SK-N-SH treated with all-trans-retinoic acid at 6 μM for 48 hours (cell line): ENCODE data around the gene ECHS1.

Experiments
- ATAC-seq: fragments of 200-7000 bp; cut with Tn5 transposase; 3 replicates; pipeline ENCODE4 v1.9.1; 2020; ENCODE audit warnings: mild to moderate bottlenecking, moderate library complexity
- ARNTL ChIP-seq: fragments of 450-650 bp; formaldehyde crosslinking; IDR thresholded peaks from 2 replicates; pipeline ENCODE4 v1.5.0; 2020; ENCODE audit warnings: low read depth, mild to moderate bottlenecking, moderate library complexity, borderline replicate concordance
- BACH2 ChIP-seq: fragments of 250-450 bp; sonication (Bioruptor Pico); IDR thresholded peaks from 2 replicates; pipeline ENCODE4 v1.9.0; 2021; ENCODE audit warnings: mild to moderate bottlenecking, borderline replicate concordance
- CSDC2 ChIP-seq: fragments of 250-450 bp; sonication (Bioruptor Pico); IDR thresholded peaks from 2 replicates; pipeline ENCODE4 v1.5.0; 2020; ENCODE audit warnings: mild to moderate bottlenecking, moderate library complexity
- ESRRG ChIP-seq: fragments of 250-450 bp; sonication (Bioruptor Pico); IDR thresholded peaks from 2 replicates; pipeline ENCODE4 v1.6.1; 2021; ENCODE audit warnings: mild to moderate bottlenecking
- ISL1 ChIP-seq: fragments of 250-450 bp; sonication (Bioruptor Pico); IDR thresholded peaks from 2 replicates; pipeline ENCODE4 v2.1.2; 2022; ENCODE audit warnings: mild to moderate bottlenecking, moderate library complexity
- PPARA ChIP-seq: fragments of 250-450 bp; sonication (Bioruptor Pico); IDR thresholded peaks from 2 replicates; pipeline ENCODE4 v1.5.0; 2020; ENCODE audit warnings: mild to moderate bottlenecking, borderline replicate concordance
- RARB ChIP-seq: fragments of 250-450 bp; sonication (Bioruptor Pico); IDR thresholded peaks from 2 replicates; pipeline ENCODE4 v1.8.0; 2021; ENCODE audit warnings: mild to moderate bottlenecking, moderate library complexity
- SNAI2 ChIP-seq: fragments of 250-450 bp; sonication (Bioruptor Pico); IDR thresholded peaks from 2 replicates; pipeline ENCODE4 v1.5.0; 2020; ENCODE audit warnings: mild to moderate bottlenecking, moderate library complexity
- ZC3H10 ChIP-seq: fragments of 250-450 bp; sonication (Bioruptor Pico); IDR thresholded peaks from 2 replicates; pipeline ENCODE4 v1.5.1; 2021; ENCODE audit warnings: mild to moderate bottlenecking, moderate library complexity
- ZFP3 ChIP-seq: fragments of 250-450 bp; sonication (Bioruptor Pico); IDR thresholded peaks from 2 replicates; pipeline ENCODE4 v1.5.0; 2020; ENCODE audit warnings: mild to moderate bottlenecking, moderate library complexity
- ZFP30 ChIP-seq: fragments of 450-650 bp; formaldehyde crosslinking; IDR thresholded peaks from 2 replicates; pipeline ENCODE4 v1.5.0; 2022; ENCODE audit warnings: mild to moderate bottlenecking, moderate library complexity
- ZNF565 ChIP-seq: fragments of 450-650 bp; formaldehyde crosslinking; conservative IDR thresholded peaks from 2 replicates; pipeline ENCODE4 v1.5.0; 2020; ENCODE audit warnings: low read depth, mild to moderate bottlenecking, moderate library complexity
- ZNF8 ChIP-seq: fragments of 450-650 bp; formaldehyde crosslinking; IDR thresholded peaks from 2 replicates; pipeline ENCODE4 v1.5.0; 2020; ENCODE audit warnings: mild to moderate bottlenecking, moderate library complexity
- TF ChIP-seq, protein P1 (sequence below): fragments of 250-450 bp; sonication (Bioruptor Pico); IDR thresholded peaks from 2 replicates; pipeline ENCODE4 v1.5.0; 2020; ENCODE audit warnings: mild to moderate bottlenecking, moderate library complexity
- TF ChIP-seq, protein P2 (sequence below): fragments of 250-450 bp; sonication (Bioruptor Pico); IDR thresholded peaks from 2 replicates; pipeline ENCODE4 v1.5.1; 2020; ENCODE audit warnings: low read depth, mild to moderate bottlenecking, moderate library complexity
- TF ChIP-seq, protein P3 (sequence below): fragments of 250-450 bp; sonication (Bioruptor Pico); IDR thresholded peaks from 2 replicates; pipeline ENCODE4 v1.5.1; 2021; ENCODE audit warnings: mild to moderate bottlenecking, moderate library complexity
- TF ChIP-seq, protein P4 (sequence below): fragments of 250-450 bp; sonication (Bioruptor Pico); IDR thresholded peaks from 2 replicates; pipeline ENCODE4 v1.8.0; 2020; ENCODE audit warnings: mild to moderate bottlenecking, moderate library complexity, borderline replicate concordance

ECHS1 gene

DNA sequence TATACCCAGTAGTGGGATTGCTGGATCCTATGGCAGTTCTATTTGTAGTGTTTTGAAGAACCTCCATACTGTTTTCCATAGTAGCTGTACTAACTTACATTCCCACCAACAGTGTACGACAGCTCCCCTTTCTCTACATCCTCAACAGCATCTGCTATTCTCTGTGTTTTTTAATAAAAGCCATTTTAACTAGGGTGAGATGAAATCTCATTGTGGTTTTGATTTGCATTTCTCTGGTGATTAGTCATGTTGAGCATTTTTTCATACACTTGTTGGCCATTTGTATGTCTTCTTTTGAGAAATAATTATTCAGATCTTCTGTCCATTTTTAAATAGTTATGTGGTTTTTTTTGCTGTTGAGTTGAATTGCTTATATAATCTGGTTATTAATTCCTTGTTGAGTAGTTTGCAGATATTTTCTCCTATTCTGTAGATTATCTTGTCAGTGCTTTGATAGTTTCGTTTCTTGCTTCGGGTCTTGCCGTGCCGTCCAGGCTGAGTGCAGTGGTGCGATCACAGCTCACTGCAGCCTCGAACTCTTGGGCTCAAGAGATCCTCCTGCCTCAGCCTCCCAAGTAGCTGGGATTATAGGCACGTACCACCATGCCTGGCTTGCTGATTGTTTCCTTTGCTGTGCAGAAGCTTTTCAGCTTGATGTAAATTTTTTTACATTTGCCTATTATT, 32.8 kb upstream of the ECHS1 start:
- peak; percentile 60 for ATAC-seq
- no peak for TF ChIP-seq ZNF8 (CRISPR knock-in tag)

DNA sequence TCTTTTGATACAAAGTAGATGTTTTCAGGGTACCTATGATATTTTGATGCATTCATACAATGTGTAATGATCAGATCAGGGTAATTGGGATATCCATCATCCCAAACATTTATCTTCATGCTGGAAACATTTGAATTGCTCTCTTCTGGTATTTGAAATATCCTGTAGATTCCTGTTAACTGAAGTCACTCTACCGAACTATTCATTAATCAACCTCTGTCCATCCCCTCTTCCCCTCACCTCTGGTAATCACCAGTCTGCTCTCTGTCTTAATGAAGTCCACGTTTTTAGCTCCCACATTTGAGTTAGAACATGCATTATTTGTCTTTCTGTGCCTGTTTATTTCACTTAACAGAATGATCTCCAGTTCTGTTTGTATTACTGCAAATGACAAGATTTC, 32.1 kb upstream of the ECHS1 start:
- TF ChIP-seq RARB (CRISPR knock-in tag) (no peak), ZFP3 (CRISPR knock-in tag) (no peak), ISL1 (peak; percentile 33; the same call in 1 of the 2 replicates)
- ATAC-seq: peak; percentile 72

DNA sequence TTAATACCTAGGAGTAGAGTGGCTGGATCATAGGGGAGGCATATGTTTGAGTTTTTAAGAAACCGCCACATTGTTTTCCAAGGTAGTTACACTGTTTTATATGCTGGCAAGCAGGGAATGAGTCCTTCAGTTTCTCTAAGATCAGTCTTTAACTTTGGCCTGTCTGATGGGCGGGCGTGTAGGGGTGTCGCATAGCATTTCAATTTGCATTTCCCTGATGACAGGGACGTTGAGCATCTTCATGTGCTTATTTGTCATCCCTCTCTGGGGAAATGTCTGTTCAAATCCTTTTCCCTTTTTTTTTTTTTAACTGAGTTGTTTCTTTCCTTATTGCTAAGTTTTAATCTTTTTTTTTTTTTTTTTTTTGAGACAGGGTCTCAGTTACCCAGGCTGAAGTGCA, 30.6 kb upstream of the ECHS1 start:
- TF ChIP-seq, protein P1, sequence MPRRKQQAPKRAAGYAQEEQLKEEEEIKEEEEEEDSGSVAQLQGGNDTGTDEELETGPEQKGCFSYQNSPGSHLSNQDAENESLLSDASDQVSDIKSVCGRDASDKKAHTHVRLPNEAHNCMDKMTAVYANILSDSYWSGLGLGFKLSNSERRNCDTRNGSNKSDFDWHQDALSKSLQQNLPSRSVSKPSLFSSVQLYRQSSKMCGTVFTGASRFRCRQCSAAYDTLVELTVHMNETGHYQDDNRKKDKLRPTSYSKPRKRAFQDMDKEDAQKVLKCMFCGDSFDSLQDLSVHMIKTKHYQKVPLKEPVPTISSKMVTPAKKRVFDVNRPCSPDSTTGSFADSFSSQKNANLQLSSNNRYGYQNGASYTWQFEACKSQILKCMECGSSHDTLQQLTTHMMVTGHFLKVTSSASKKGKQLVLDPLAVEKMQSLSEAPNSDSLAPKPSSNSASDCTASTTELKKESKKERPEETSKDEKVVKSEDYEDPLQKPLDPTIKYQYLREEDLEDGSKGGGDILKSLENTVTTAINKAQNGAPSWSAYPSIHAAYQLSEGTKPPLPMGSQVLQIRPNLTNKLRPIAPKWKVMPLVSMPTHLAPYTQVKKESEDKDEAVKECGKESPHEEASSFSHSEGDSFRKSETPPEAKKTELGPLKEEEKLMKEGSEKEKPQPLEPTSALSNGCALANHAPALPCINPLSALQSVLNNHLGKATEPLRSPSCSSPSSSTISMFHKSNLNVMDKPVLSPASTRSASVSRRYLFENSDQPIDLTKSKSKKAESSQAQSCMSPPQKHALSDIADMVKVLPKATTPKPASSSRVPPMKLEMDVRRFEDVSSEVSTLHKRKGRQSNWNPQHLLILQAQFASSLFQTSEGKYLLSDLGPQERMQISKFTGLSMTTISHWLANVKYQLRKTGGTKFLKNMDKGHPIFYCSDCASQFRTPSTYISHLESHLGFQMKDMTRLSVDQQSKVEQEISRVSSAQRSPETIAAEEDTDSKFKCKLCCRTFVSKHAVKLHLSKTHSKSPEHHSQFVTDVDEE (CRISPR knock-in tag): no peak
- no peak for ATAC-seq

DNA sequence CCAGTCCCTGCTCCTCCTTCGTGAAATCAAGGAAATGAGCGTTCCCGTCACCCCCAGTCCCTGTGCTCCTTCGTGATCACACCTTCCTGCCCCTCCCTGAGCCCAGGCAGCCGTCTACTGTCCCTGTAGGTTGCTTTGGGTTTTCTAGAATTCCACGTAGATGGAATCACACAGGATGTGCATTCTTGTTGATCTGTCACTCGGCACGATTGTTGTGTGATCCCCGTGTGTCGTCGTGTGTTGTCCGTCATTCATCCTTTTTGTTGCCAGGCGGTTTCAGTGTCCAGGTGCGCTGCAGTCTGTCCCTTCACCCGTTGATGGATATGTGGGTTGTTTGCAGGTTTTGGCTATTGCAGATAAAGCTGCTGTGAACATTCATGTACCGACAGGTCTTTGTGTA, 30.2 kb upstream of the ECHS1 start:
- no peak for ATAC-seq
- no peak for TF ChIP-seq ZFP30
- TF ChIP-seq, protein P2, sequence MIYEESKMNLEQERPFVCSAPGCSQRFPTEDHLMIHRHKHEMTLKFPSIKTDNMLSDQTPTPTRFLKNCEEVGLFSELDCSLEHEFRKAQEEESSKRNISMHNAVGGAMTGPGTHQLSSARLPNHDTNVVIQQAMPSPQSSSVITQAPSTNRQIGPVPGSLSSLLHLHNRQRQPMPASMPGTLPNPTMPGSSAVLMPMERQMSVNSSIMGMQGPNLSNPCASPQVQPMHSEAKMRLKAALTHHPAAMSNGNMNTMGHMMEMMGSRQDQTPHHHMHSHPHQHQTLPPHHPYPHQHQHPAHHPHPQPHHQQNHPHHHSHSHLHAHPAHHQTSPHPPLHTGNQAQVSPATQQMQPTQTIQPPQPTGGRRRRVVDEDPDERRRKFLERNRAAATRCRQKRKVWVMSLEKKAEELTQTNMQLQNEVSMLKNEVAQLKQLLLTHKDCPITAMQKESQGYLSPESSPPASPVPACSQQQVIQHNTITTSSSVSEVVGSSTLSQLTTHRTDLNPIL (CRISPR knock-in tag): no peak

DNA sequence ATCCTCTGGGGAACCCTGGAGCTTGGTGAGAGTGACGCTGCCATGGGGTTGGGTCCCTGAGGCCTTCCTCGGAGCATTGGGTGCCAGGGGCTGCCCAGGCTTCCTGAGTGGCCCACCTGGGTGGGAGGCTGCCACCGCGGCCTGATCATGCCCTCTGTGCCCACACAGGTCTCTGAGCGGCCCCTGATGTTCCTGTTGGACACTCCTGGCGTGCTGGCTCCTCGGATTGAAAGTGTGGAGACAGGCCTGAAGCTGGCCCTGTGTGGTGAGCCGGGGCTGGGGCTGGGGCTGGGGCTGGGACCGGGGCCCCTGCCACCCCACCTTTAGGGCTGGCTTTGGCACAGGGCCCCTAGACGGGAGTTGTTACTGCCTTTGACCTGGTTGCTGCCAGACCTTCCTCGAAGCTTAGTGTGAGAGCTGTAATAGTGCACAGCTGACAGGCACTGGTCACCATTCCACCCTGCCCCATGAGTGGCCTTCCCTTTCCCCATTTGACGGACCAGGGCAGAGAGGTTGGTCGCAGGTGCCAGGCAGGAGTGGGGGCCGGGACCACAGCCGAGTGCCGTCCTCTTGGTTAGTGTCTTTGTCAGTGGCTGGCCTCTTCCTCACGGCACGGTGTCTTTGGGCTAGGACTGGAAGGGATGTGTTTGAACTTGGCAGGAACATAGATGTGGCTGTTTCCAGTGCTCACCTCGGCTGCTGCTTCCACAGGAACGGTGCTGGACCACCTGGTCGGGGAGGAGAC, 29.0 kb upstream of the ECHS1 start:
- ATAC-seq: no peak
- TF ChIP-seq SNAI2 (CRISPR knock-in tag) (no peak), ISL1 (no peak), ZNF8 (CRISPR knock-in tag) (no peak), BACH2 (CRISPR knock-in tag) (no peak), PPARA (CRISPR knock-in tag) (no peak), ZNF565 (CRISPR knock-in tag) (no peak), ARNTL (no peak)
- TF ChIP-seq, protein P3, sequence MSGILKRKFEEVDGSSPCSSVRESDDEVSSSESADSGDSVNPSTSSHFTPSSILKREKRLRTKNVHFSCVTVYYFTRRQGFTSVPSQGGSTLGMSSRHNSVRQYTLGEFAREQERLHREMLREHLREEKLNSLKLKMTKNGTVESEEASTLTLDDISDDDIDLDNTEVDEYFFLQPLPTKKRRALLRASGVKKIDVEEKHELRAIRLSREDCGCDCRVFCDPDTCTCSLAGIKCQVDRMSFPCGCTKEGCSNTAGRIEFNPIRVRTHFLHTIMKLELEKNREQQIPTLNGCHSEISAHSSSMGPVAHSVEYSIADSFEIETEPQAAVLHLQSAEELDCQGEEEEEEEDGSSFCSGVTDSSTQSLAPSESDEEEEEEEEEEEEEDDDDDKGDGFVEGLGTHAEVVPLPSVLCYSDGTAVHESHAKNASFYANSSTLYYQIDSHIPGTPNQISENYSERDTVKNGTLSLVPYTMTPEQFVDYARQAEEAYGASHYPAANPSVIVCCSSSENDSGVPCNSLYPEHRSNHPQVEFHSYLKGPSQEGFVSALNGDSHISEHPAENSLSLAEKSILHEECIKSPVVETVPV (CRISPR knock-in tag): no peak
- TF ChIP-seq, protein P4, sequence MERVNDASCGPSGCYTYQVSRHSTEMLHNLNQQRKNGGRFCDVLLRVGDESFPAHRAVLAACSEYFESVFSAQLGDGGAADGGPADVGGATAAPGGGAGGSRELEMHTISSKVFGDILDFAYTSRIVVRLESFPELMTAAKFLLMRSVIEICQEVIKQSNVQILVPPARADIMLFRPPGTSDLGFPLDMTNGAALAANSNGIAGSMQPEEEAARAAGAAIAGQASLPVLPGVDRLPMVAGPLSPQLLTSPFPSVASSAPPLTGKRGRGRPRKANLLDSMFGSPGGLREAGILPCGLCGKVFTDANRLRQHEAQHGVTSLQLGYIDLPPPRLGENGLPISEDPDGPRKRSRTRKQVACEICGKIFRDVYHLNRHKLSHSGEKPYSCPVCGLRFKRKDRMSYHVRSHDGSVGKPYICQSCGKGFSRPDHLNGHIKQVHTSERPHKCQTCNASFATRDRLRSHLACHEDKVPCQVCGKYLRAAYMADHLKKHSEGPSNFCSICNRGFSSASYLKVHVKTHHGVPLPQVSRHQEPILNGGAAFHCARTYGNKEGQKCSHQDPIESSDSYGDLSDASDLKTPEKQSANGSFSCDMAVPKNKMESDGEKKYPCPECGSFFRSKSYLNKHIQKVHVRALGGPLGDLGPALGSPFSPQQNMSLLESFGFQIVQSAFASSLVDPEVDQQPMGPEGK (CRISPR knock-in tag): no peak

DNA sequence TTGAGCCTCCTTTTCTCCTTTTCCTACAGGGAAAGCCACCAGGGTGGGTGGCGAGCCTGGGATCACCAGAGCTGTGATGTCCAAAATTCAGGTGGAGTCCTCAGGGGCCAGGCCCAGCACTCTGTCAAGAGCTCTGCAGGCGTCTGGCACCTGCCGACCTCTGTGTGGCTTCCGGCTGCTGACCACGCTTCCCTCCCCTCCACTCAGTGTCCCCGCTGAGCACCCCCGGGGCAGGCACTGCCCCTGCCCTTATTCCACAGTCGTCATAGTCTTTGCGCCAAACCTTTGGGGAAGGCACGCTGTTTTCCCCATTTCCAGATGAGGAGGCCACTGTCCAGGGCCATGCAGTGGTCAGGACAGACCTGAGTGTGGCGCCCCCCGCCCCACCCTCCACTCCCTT, 28.3 kb upstream of the ECHS1 start:
- ATAC-seq: no peak
- TF ChIP-seq ZFP30 (no peak), ZFP3 (CRISPR knock-in tag) (no peak), ZNF8 (CRISPR knock-in tag) (no peak), SNAI2 (CRISPR knock-in tag) (no peak), ESRRG (CRISPR knock-in tag) (no peak), ARNTL (no peak), CSDC2 (CRISPR knock-in tag) (no peak), ZC3H10 (CRISPR knock-in tag) (no peak)
- TF ChIP-seq, protein P4 (CRISPR knock-in tag): no peak
- TF ChIP-seq, protein P2 (CRISPR knock-in tag): no peak
- TF ChIP-seq, protein P1 (CRISPR knock-in tag): no peak
